ENCODE data around the gene B2M.

The B2M gene

DNA sequence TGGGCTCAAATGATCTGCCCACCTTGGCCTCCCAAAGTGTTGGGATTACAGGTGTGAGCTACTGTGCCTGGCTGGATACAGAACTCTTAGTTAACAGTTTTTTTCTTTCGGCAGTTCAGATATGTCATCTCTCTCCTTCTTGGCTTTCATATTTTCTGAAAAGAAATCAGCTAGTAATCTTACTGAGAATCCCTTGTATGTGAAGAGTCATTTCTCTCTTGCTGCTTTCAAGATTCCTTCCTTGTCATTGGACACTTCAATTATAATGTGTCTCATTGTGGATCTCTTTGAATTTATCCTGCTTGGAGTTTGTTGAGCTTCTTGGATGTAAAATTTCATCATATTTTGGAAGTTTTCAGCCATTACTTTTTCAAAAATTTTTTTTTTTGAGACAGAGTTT lies 42.0 kb downstream of the B2M start:
- TF ChIP-seq, protein P1, sequence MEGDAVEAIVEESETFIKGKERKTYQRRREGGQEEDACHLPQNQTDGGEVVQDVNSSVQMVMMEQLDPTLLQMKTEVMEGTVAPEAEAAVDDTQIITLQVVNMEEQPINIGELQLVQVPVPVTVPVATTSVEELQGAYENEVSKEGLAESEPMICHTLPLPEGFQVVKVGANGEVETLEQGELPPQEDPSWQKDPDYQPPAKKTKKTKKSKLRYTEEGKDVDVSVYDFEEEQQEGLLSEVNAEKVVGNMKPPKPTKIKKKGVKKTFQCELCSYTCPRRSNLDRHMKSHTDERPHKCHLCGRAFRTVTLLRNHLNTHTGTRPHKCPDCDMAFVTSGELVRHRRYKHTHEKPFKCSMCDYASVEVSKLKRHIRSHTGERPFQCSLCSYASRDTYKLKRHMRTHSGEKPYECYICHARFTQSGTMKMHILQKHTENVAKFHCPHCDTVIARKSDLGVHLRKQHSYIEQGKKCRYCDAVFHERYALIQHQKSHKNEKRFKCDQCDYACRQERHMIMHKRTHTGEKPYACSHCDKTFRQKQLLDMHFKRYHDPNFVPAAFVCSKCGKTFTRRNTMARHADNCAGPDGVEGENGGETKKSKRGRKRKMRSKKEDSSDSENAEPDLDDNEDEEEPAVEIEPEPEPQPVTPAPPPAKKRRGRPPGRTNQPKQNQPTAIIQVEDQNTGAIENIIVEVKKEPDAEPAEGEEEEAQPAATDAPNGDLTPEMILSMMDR (IDR thresholded peaks at IDR 0.05; ENCODE audit: borderline replicate concordance, insufficient read depth, low read depth, low read length): no peak
- H3K4me3 ChIP-seq (ENCODE audit: low read depth, low read length): no peak overlapping the region

DNA sequence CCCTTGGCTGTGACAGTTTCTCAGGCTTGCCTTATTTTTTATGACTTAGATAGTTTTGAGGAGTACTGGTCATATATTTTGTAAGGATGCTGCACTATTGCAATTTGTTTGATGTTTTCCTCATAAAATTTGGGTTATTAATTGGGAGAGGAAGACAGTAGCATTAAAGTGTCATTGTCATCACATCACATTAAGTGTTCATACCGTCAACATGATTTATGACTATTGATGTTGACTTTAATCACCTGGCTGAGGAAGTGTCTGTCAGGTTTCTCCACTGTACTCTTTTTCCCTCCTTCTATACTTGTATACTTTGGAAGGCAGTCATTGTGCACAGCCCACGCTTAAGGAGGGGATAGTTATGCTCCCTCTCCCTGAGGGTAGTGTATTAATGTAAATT lies 51.9 kb downstream of the B2M start:
- H3K4me3 ChIP-seq (ENCODE audit: low read depth, low read length): no peak overlapping the region
- TF ChIP-seq, protein P1 (IDR thresholded peaks at IDR 0.05; ENCODE audit: borderline replicate concordance, insufficient read depth, low read depth, low read length): no peak

DNA sequence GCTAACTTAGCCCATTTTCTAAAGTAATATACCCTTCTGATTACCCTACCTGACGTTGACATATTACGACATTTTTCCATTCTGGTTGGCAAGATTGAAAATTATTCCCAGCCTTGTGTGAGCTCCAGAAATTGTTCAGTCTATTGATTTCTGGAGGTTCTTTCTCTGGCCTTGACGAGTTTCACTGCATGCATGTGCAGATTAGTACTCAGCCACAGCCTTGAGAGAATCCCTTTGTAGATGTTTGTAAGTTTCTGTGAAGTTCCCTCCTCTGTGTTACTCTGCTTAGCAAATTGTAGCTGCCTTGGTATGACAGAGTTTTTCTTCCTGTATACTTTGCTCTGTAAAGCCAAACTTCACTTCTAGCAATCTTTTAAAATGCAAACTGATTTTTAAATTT lies 52.5 kb downstream of the B2M start:
- H3K4me3 ChIP-seq (ENCODE audit: low read depth, low read length): no peak overlapping the region
- TF ChIP-seq, protein P1 (IDR thresholded peaks at IDR 0.05; ENCODE audit: borderline replicate concordance, insufficient read depth, low read depth, low read length): no peak

DNA sequence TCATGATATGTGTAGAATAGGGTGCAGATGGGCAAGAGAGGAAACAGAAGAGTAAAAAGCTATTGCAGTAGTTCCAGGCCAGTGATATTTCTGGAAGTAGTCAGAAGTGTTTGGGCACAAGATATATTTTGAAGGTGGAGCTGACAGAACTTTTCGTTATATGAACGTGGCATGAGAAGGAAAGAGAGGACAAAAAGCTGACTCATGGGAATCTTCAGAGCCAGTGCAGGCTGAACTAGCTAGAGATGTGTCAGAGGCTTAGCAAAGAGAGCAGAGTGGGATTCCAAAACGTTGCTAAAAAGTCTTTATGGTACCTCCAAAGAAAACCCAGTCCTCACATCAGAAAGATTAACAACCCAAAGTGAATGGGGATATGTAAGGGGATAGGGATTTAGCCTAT lies 53.7 kb downstream of the B2M start:
- no peak overlapping the region for H3K4me3 ChIP-seq (ENCODE audit: low read depth, low read length)
- TF ChIP-seq, protein P1 (IDR thresholded peaks at IDR 0.05; ENCODE audit: borderline replicate concordance, insufficient read depth, low read depth, low read length): no peak

Measured in GM12875 (cell line).